HG03460 (cell line): ENCODE results near the gene TBC1D22B.

Experiments used
- ATAC-seq: cut with Tn5 transposase; IDR thresholded peaks from one replicate; pipeline ENCODE4 v1.9.1; 2021; ENCODE audit not compliant: unreplicated experiment

Gene TBC1D22B, protein sequence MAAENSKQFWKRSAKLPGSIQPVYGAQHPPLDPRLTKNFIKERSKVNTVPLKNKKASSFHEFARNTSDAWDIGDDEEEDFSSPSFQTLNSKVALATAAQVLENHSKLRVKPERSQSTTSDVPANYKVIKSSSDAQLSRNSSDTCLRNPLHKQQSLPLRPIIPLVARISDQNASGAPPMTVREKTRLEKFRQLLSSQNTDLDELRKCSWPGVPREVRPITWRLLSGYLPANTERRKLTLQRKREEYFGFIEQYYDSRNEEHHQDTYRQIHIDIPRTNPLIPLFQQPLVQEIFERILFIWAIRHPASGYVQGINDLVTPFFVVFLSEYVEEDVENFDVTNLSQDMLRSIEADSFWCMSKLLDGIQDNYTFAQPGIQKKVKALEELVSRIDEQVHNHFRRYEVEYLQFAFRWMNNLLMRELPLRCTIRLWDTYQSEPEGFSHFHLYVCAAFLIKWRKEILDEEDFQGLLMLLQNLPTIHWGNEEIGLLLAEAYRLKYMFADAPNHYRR

DNA sequence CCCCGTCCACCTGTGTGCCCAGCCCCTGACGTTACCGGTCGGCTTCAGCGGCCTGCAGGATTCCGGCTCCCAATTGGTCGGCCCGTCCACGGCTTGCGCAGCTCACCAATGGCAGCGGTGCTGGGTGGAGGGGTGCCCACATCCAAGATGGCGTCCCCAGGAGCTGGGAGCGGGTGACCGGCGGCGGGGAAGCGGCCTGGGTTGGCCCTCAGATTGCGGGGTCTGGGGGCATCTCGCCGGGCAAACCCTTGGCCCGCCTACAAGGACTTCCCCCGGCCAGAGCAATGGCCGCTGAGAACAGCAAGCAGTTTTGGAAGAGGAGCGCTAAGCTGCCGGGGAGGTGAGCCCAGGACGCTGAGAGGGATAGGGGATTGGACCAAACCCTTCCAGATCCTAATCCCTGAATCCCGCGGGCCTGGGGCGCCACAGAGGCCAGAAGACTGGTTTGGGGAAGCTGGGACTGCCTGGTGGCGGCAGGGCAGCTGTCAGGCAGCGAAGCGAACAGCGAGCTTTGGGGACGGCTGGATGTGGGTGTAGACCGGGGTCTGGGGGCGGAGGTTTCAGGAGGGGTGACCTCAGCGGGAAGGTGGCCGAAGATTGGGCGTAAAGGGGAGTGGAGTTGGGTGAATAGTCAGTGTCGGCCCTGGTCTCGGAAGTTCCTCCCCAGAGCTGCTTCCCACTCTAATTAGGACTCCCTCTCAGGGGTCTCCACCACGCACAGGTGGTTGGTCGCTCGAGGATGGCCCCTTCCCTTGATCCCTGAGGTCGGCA lies at the start of gene TBC1D22B, which contains the start of gene TMEM217:
TBC1D22B (plus strand) TSS at position 139 of the 771 bp plus-strand sequence; CDS start at position 285, 146 bp downstream.
TMEM217 (minus strand) TSS at position 511 of the 771 bp plus-strand sequence. CDS start 39,114 bp downstream, outside the sequence.
- peak; percentile 98 for ATAC-seq

DNA sequence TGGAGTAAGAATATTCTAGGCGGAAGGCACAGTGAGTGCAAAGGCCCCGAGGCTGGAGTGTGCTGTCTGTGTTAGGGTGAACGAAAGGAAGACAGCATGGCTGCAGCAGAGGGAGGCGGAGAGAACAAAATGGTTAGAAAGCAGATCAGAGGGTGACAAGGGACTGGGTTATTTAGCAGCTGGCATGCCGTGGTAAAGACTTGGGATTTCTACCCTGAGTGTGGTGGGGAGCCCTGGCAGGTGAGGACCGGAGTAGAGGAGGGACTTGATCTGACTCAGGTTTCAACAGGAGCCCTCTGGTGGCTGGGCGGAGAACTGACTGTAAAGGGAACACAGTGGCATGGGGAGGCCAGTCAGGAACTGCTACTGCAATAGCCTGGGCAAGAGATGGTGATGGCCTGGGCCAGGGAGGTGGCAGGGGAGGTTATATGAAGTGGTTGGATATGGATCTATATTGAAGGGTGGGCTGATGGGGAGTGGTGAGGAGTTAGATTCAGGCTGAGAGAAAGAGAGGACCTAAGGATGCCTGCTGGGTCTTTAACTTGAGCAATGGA lies 49.6 kb upstream of the TBC1D22B start:
- ATAC-seq = no peak

DNA sequence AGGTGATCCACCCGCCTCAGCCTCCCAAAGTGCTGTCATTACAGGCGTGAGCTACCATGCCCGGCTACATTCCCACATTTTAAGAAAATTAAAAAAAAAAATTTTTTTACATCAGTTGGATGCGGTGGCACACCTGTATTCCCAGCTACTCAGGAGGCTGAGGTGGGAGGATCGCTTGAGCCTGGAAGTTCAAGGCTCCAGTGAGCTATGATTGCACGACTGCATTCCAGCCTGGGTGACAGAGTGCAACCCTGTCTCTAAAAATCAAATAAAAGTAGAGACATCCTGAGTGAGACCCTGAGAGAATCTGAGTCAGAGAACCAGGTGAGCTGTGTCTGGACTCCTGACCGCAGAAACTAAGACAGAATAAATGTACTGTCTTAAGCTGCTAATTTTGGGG lies 48.8 kb upstream of the TBC1D22B start:
- ATAC-seq = no peak

DNA sequence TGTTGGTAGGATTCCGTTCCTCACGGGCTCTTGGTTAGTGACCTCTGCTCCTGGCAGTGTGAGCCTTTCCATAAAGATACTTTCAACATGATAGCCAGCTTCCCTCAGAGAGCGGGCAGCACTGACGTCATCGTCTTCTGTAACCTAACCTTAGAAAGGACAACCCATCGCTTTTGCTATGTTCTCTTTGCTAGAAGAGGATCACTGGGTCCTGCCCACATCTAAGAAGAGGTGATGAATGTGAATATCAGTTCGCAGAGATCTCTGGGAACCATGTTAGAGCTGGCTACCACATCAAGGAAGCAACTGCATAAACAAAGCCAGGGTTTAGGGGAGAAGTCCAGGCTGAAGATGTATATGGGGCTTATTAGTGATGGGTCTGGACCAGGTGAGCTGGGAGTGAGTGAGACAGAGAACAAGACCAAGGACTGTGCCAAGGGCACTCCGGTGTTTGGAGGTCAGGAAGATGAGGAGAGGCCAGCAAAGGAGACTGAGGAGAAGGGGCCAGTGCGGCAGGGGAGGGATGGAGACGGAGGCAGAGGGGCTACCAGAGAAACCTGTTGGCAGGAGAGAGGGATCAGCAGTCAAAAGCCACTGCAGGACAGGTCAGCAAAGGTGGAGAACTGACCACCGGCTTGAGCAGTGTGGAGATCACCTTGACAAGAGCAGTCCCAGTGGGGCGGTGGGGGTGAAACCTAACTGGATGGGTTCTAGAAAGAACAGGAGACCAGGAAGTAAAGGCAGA lies 47.9 kb upstream of the TBC1D22B start:
- ATAC-seq = no peak

DNA sequence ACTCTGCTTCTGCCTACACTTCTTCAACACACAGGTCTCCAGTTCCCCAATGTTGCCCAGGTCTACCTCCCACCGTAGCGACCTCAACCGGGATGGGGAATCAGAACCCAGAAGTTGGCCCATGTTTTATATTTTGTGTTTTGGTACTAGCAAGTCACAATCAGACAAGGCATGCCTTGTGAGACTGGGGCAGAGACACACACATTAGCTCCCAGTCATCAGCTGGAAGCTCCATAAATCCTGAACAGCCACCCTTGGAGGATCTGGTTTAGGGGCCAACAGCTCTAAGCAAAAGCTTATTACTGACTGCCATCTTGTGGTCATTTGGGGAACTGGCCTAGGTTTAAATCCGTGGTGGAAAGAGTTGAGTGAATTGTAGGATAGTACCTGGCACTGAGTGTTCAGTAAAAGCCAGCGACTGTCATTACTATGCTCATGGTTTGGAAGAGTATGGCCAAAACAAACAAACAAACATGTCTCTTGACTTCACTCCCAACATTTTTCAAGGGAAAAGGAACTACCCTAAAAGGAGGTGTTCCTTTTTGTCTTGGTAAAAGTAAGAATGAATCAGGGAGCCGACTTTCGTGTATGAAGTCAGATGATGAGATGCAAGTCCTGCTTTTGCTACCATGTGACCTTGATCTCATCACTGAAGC lies 47.1 kb upstream of the TBC1D22B start:
- peak; percentile 68 for ATAC-seq

DNA sequence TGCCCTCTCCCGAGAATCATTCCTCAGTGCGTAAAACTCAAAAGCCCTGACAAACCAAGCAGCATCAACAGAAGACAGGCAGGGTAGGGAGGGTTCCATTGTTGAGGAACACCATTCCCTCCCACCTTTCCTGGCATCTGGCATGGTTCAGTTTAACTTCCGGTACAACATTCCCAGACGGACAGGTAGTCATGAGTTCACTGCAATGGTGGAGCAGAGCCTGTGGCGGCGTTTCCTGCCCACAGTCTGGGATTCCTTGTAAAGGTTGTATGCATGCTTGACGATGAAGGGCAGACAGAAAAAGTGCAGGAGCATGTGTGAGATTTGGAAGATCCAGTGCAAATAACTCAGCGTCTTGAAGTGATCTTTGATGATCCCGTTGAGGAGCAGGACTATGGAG lies 45.3 kb upstream of the TBC1D22B start:
- no peak for ATAC-seq

DNA sequence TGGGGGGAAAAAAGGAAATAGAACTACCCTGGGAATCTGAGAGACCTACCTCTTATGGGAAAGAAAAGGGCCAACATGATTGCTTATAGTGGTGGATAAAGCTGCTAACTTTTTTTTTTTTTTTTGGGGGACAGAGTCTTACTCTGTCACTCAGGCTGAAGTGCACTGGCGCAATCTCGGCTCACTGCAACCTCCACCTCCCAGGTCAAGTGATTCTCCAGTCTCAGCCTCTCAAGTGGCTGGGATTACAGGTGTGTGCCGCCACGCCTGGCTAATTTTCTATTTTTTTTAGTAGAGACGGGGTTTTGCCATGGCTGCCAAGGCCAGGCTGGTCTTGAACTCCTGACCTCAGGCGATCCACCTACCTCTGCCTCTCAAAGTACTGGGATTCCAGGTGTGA lies 39.5 kb upstream of the TBC1D22B start:
- no peak for ATAC-seq

DNA sequence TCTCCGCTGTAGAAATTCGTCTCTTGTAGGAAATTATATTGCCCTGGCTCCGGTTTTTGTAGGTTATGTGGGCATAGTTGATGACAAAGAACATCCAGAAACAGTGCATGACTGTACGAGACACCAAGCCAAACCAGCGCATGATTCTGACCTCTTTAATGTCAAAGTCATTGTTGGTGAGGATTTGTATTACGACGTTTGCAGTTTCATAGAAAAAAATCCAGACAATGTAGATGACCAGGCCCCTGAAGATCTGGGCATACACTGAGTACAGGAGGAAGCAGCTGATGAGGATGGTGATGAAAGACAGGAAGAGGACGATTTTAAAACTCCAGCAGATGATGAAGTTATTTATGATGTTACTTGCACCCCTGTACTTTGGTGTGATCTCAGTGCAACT lies 39.1 kb upstream of the TBC1D22B start:
- ATAC-seq = no peak

DNA sequence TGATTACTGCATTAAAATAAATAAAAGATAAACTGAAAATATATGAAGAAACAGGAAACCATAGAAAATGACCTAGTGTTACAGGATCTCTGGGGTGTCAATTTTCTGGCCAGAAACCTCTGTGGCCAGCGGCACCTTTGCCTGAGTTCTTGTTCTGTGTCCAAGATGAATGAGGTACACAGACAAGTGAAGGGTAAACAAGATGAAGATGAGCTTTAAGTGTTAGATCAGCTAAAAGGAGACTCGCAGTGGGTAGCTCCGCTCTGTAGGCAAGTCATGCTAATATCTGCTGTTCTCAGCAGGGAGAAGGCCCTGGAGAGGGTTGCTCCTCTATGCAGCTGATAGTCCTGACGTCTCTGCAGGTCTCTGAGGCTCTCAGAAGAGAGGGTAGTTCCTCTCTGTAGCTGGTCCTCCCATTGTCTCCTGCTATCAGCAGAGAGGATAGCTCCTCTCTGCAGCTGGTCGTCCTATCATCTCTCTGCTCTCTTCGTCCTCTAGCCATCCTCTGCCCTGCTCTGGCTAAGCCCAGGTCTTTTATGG lies 35.9 kb upstream of the TBC1D22B start:
- peak; percentile 13 for ATAC-seq

DNA sequence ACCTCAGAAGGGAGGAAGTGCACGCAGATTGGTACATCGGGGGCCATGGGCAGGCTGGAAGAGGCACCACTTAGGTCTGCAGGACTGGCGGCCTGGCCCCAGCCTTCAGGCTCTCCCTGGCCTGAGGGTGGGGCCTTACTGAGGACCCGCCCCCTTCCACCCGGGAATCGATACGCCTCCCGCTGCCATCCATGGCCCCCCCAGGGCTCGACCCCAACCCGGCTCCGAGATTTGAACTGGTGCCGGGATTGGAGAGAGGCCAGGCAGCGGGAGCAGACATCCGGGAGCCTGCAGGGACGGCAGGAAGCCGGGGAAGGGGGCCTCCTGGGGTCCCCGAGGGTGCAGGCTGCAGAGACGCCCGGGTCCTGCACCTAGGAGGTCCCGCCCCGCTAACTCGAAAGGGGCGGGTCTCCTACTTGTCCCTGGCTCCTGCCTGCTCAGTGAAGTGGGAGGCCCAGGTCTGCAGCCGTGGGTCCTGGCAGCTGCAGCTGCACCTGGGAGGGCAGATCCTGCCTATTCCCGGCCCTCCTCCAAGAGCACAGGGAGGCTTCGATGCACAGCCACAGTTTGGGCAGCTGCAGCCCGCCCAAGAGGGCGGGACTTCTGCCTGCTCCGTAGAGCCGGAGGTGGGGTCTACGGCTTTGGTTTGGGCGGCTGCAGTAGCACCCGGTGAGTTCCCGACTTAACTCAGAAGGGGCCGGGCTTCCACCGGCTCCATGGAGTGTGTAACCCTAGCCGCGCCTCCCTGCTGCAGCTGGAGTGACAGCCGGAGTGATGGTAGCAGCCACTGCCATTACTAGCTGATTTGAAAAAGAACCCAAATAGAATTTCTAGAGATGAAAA lies 35.2 kb upstream of the TBC1D22B start:
- peak; percentile 85 for ATAC-seq

DNA sequence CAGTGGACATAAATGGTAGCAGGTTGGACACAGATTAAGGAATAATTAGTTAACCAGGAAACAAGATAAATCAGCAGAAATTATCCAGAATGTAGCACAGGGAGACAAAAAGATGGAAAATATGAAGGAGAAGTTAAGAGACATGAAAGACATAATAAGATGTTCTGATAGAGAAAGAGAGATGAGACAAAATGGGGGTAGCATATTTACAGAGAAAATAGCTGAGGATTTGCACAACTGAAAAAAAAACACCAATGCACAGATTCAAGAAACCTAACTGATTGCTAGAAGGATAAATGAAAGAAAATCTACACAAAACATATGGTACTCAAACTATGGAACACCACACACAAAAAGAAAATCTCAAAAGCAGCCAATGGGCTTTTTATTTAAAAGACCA lies 34.6 kb upstream of the TBC1D22B start:
- ATAC-seq = no peak

DNA sequence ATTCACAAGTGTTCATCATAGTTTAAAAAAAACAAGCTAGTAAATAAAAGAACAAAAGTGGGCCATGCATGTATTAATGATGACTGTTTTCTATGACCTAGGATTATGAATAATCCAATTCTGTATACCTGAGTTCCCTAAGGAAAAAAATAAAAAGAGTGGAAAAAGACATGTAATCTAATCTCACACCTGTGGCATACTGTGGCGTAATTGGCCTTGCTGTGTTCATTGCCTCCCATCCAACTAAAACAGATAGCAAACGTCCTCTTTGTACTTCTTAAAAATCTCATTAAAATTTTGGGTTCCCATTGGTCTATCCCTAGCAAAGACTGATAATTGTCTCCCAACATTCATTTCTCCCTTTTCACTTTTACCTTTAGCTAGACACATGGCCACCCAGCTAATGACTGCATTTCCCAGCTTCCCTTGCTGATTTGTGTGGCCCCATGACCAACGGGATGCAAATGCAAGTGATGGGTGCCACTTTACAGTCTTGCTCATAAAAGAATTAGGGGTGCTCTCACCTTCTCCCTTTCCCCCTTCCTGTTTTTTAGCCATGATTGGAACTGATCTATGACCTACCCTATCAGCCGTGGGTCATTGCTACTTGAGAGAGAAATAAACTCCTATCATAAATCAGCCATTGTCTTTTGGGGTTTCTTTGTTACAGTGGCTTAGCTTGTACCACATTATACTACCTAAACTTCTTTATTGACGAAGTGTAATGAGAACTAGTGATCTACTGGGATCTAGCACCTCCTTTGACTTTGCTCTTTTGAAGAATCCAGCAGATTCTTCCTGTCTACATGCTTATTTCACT lies 32.0 kb upstream of the TBC1D22B start:
- ATAC-seq = no peak

DNA sequence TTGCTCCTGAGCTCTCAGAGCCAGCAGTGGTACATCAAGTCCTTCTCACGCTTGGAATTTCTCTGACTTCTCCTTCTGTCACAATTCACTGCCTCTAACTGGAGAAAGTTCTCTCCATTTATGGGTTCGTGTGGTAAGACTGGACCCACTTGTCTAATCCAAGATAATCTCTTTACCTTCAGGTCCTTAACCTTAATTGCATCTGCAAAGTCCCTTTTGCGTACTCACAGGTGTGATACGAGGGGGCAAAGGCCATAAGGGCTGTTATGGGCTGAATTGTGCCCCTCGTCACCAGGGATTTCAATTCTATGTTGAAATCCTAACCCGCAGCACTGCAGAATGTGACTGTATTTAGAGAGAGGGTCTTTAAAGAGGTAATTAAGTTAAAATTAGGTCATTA lies 27.5 kb upstream of the TBC1D22B start:
- ATAC-seq = no peak

DNA sequence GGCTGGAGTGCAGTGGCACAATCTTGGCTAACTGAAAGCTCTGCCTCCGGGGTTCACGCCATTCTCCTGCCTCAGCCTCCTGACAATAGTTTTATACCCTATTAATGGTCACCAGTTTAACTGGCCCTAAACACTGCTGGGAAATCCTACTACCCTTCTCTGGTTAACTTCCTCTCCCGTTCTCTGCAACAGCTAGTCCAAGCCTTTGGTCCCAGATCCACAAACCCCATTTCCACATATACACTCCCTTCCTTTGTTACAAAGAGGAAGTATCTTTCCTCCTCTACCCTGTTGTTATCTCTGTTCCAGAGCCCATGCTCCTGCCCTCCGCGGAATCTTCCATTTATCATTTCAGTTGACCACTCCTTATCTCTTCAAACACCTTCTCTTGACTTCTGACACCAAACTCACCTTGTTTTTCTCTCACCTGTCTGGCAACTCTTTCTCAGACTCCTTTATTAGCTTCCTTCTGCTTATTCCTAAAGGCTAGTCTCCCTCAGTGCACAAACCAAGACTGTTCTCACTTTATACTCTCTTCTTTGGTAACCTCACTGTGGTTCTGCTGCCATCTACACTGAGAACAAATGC lies 25.0 kb upstream of the TBC1D22B start:
- ATAC-seq = no peak

DNA sequence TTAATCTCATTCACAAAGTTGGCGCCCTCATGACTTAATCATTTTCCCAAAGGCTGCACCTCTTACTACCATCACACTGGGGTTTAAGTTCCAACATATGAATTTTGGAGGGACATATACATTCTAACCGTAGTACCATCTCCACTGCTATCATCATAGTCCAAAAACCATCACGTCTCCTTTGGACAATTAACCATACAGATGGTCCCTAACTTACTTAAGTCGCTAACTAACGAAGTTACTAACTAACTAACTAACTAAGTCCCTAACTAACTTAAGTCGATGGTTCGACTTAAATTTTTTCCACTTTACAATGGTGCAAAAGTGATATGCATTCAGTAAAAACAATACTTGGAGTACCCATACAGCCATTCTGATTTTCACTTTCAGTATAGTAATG lies 24.0 kb upstream of the TBC1D22B start:
- ATAC-seq = no peak

DNA sequence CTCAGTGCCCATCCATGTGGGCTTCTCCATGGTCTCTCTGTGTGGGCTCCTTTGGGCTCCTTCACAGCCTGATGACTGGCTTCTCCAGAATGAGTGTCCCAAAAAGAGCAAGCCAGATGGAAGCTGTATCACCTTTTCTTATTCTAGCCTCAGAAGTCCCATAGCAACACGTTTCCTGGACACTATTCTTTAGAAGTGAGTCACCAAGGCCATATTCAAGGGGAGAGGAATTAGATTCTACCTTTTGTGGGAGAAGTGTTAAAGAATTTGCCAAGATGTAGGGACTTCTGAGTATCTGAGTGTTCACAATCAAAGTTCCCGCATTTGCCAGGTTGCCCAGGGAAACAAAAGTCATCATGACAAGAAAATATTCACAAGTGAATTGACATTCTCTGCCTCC lies 20.7 kb upstream of the TBC1D22B start:
- ATAC-seq = no peak

DNA sequence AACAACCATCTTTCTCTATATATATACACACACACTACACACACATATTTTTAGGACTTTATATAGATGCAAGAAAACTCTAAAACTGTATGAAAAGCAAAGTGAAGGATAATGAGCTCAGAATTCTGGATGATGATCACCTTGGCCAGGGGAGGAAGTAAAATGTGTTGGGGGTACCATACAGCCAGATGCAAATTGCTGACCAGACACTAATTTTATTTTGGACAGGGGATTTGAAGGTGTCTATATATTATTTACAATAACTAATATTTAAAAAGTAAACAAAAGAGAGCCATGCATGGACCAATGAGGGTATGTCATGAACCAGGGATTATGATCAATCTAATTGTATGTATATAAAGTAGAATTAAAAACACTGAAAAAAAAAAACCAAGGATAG lies 19.8 kb upstream of the TBC1D22B start:
- ATAC-seq = no peak

DNA sequence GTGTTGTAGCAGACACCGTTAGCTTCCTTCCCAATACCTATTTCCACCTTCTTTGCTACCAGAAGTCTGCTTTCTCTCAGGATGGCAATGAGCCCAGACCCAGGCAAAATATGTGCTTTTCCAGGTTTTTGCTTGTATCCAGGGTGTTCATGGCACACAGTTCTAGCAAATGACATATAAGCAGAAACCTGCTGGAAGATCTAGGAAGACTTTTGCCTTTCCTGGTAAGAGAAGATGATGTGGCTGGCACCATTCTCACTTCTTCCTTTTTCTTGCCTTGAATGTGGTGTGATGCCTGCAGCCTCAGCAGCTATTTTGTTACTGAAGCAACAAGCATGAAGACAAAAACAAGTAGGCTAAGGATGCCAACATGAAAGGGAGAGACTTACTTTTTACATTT lies 19.2 kb upstream of the TBC1D22B start:
- ATAC-seq = no peak
